Activated T-cell treated with anti-CD3 and anti-CD28 coated beads for 4 hours (primary cell): ENCODE measurements around the gene DST.
"Not testable (repeated sequence)": the region's sequence is repeated elsewhere in the genome, so short reads cannot be mapped to it uniquely, and the experiment has no call there.

ENCODE experiments used
- DNase-seq: peaks from one replicate; pipeline ENCODE4 v3.0.0-alpha.2; 2020

The DST gene

GRCh38 chr6:56514395-56514794, 128.3 kb downstream of the DST start:
- DNase-seq, result no peak

- no peak for DNase-seq
Measured at GRCh38 chr6:56513631-56514030, 129.1 kb downstream of the DST start.

- no peak for DNase-seq
Measured at GRCh38 chr6:56511591-56511990, 131.1 kb downstream of the DST start.

GRCh38 chr6:56510984-56511531, 131.6 kb downstream of the DST start:
- DNase-seq, result no peak

- no peak for DNase-seq
Measured at GRCh38 chr6:56509031-56509430, 133.7 kb downstream of the DST start.

GRCh38 chr6:56507517-56507916, 135.2 kb downstream of the DST start:
- DNase-seq, result no peak

- DNase-seq, result no peak
Measured at GRCh38 chr6:56505512-56506260, 137.0 kb downstream of the DST start.

- no peak for DNase-seq
Measured at GRCh38 chr6:56501993-56502392, 140.7 kb downstream of the DST start.

GRCh38 chr6:56499095-56499494, 143.6 kb downstream of the DST start:
- DNase-seq, result no peak

GRCh38 chr6:56497691-56498090, 145.0 kb downstream of the DST start:
- no peak for DNase-seq

GRCh38 chr6:56497240-56497639, 145.4 kb downstream of the DST start:
- no peak for DNase-seq

- DNase-seq, result not testable (repeated sequence)
Measured at GRCh38 chr6:56496650-56497049, 146.0 kb downstream of the DST start.

GRCh38 chr6:56495654-56496053, 147.0 kb downstream of the DST start:
- no peak for DNase-seq

GRCh38 chr6:56491606-56492328, 150.9 kb downstream of the DST start:
- no peak for DNase-seq

- DNase-seq, result no peak
Measured at GRCh38 chr6:56490993-56491392, 151.7 kb downstream of the DST start.

- DNase-seq, result no peak
Measured at GRCh38 chr6:56489559-56489958, 153.1 kb downstream of the DST start.

GRCh38 chr6:56488281-56488680, 154.4 kb downstream of the DST start:
- DNase-seq, result no peak

- no peak for DNase-seq
Measured at GRCh38 chr6:56486681-56487080, 156.0 kb downstream of the DST start.

GRCh38 chr6:56484669-56485068, 158.0 kb downstream of the DST start:
- no peak for DNase-seq

- DNase-seq, result no peak
Measured at GRCh38 chr6:56483929-56484328, 158.8 kb downstream of the DST start.

- DNase-seq, result no peak
Measured at GRCh38 chr6:56482525-56482924, 160.2 kb downstream of the DST start.

GRCh38 chr6:56481957-56482356, 160.7 kb downstream of the DST start:
- DNase-seq, result no peak

- DNase-seq, result no peak
Measured at GRCh38 chr6:56480654-56481337, 161.9 kb downstream of the DST start.

GRCh38 chr6:56480246-56480645, 162.4 kb downstream of the DST start:
- no peak for DNase-seq
